HepG2 (cell line): ENCODE data around the gene NYNRIN. TPM values are rescaled to one million over a fixed set of nuclear protein-coding genes. Genes with fewer than 3 reads are reported as not detected.

Source experiments
- BORCS8-MEF2B ChIP-seq: sonication (generic); formaldehyde crosslinking; IDR thresholded peaks from 2 replicates; pipeline ENCODE4 v1.8.0; 2022; ENCODE audit warnings: mild to moderate bottlenecking, missing genetic modification reagents
- DBP ChIP-seq: sonication (generic); formaldehyde crosslinking; IDR thresholded peaks from 2 replicates; pipeline ENCODE4 v1.4.0; 2020; ENCODE audit warnings: missing genetic modification reagents; ENCODE audit errors: not compliant biosample characterization
- FOSL1 ChIP-seq: sonication (generic); formaldehyde crosslinking; IDR thresholded peaks from 2 replicates; pipeline ENCODE4 v1.9.0; 2021; ENCODE audit warnings: missing genetic modification reagents, borderline replicate concordance
- FOXP1 ChIP-seq, 2 experiments: fragments of 450-650 bp in 1 of 2; IDR thresholded peaks; 2 replicates each; pipeline ENCODE4 v1.6.1; 2017 to 2018; ENCODE audit warnings: antibody characterized with exemption in 1 of 2
- GTF3A ChIP-seq: sonication (generic); formaldehyde crosslinking; conservative IDR thresholded peaks from 2 replicates; pipeline ENCODE4 v1.4.0; 2020; ENCODE audit warnings: mild to moderate bottlenecking, missing genetic modification reagents
- HES4 ChIP-seq: sonication (generic); formaldehyde crosslinking; IDR thresholded peaks from 2 replicates; pipeline ENCODE4 v1.9.0; 2021; ENCODE audit warnings: mild to moderate bottlenecking, missing genetic modification reagents, borderline replicate concordance
- HIVEP1 ChIP-seq: sonication (generic); formaldehyde crosslinking; IDR thresholded peaks from 2 replicates; pipeline ENCODE4 v1.4.0; 2020; ENCODE audit warnings: mild to moderate bottlenecking, missing genetic modification reagents
- HMGA1 ChIP-seq: sonication (generic); formaldehyde crosslinking; conservative IDR thresholded peaks from 2 replicates; pipeline ENCODE4 v1.4.0; 2020; ENCODE audit warnings: missing genetic modification reagents
- ISL2 ChIP-seq: sonication (generic); formaldehyde crosslinking; IDR thresholded peaks from 2 replicates; pipeline ENCODE4 v1.5.0; 2020; ENCODE audit warnings: missing genetic modification reagents
- MTF2 ChIP-seq: sonication (generic); formaldehyde crosslinking; IDR thresholded peaks from 2 replicates; pipeline ENCODE4 v1.5.0; 2020; ENCODE audit warnings: missing genetic modification reagents, borderline replicate concordance
- MXI1 ChIP-seq: IDR thresholded peaks from 3 replicates; pipeline ENCODE4 v1.6.1; 2012; ENCODE audit warnings: low read depth, low read length, inconsistent platforms, borderline replicate concordance
- NR2C2 ChIP-seq: sonication (generic); formaldehyde crosslinking; IDR thresholded peaks from 2 replicates; pipeline ENCODE4 v1.4.0; 2020; ENCODE audit warnings: missing genetic modification reagents, mild to moderate bottlenecking, moderate library complexity, borderline replicate concordance
- PHF21A ChIP-seq: sonication (generic); formaldehyde crosslinking; IDR thresholded peaks from 2 replicates; pipeline ENCODE4 v1.5.0; 2020; ENCODE audit warnings: mild to moderate bottlenecking, missing genetic modification reagents
- RAD21 ChIP-seq: fragments of 450-650 bp; formaldehyde crosslinking; IDR thresholded peaks from 2 replicates; pipeline ENCODE4 v1.5.0; 2020; ENCODE audit warnings: mild to moderate bottlenecking
- RARG ChIP-seq: sonication (generic); formaldehyde crosslinking; IDR thresholded peaks from 2 replicates; pipeline ENCODE4 v1.4.0; 2020; ENCODE audit warnings: low read depth, mild to moderate bottlenecking, missing genetic modification reagents
- RFXAP ChIP-seq: sonication (generic); formaldehyde crosslinking; IDR thresholded peaks from 2 replicates; pipeline ENCODE4 v1.4.0; 2020; ENCODE audit warnings: missing genetic modification reagents, borderline replicate concordance
- TARDBP ChIP-seq: sonication (generic); formaldehyde crosslinking; IDR thresholded peaks from 2 replicates; pipeline ENCODE4 v1.8.0; 2022; ENCODE audit warnings: mild to moderate bottlenecking, missing genetic modification reagents
- ZFY ChIP-seq: sonication (generic); formaldehyde crosslinking; IDR thresholded peaks from 2 replicates; pipeline ENCODE4 v1.4.0; 2020; ENCODE audit warnings: missing genetic modification reagents
- ZMYM2 ChIP-seq: sonication (generic); formaldehyde crosslinking; IDR thresholded peaks from 2 replicates; pipeline ENCODE4 v1.8.0; 2022; ENCODE audit warnings: mild to moderate bottlenecking, missing genetic modification reagents
- ZMYM3 ChIP-seq: sonication (generic); formaldehyde crosslinking; IDR thresholded peaks from 2 replicates; pipeline ENCODE4 v1.5.1; 2020; ENCODE audit warnings: mild to moderate bottlenecking, missing genetic modification reagents
- ZNF619 ChIP-seq: sonication (generic); formaldehyde crosslinking; IDR thresholded peaks from 2 replicates; pipeline ENCODE4 v1.4.0; 2020; ENCODE audit warnings: mild to moderate bottlenecking, missing genetic modification reagents
- ZNF737 ChIP-seq: sonication (generic); formaldehyde crosslinking; IDR thresholded peaks from 2 replicates; pipeline ENCODE4 v1.5.0; 2020; ENCODE audit warnings: missing genetic modification reagents, mild to moderate bottlenecking, borderline replicate concordance
- ZNF766 ChIP-seq: sonication (generic); formaldehyde crosslinking; IDR thresholded peaks from 2 replicates; pipeline ENCODE4 v1.5.0; 2020; ENCODE audit warnings: missing genetic modification reagents, borderline replicate concordance
- ZNF788 ChIP-seq: sonication (generic); formaldehyde crosslinking; IDR thresholded peaks from 2 replicates; pipeline ENCODE4 v1.5.0; 2020; ENCODE audit warnings: mild to moderate bottlenecking, missing genetic modification reagents, borderline replicate concordance
- ZSCAN12 ChIP-seq: sonication (generic); formaldehyde crosslinking; IDR thresholded peaks from 2 replicates; pipeline ENCODE4 v1.9.0; 2021; ENCODE audit warnings: mild to moderate bottlenecking, missing genetic modification reagents
- ZXDC ChIP-seq: sonication (generic); formaldehyde crosslinking; IDR thresholded peaks from 2 replicates; pipeline ENCODE4 v1.5.0; 2020; ENCODE audit warnings: mild to moderate bottlenecking, missing genetic modification reagents
- polyA plus RNA-seq, 8 experiments: library from polyadenylated mRNA; depleted of rRNA in 3 of 8; stranded (reverse) in 7 of 8; unstranded in 1 of 8; fragments of >200 nt; fragmentation: Illumina TruSeq in 4 of 8; extraction: Trizol in 4 of 8; gene quantifications; 2 replicates each; pipeline versions ENCODE4 v1.2.1 to v1.2.3, GENCODE V29; 2011 to 2016; ENCODE audit warnings: low read depth in 4 of 8, missing spikeins in 1 of 8, mixed read lengths in 1 of 8; ENCODE audit not compliant: insufficient read depth in 1 of 8
- total RNA-seq, 5 experiments: library from RNA; depleted of rRNA; stranded (reverse); fragments of >200 nt; fragmentation: Illumina TruSeq; extraction: Trizol; gene quantifications; 2 replicates each; pipeline ENCODE4 v1.2.3, GENCODE V29; 2016; ENCODE audit warnings: low read depth in 1 of 5

The NYNRIN gene
- total and polyA plus RNA-seq, 2 of the 13 experiments (the other 11 are each of a cell fraction or from before 2014, with no cell fraction given), result 0.63 to 1.1 TPM

- TF ChIP-seq ZMYM3 (CRISPR knock-in tag), result no peak
- TF ChIP-seq ZFY, result no peak
- TF ChIP-seq RAD21 (CRISPR knock-in tag), result no peak
- no peak for TF ChIP-seq ZMYM2 (CRISPR knock-in tag)
- peak; percentile 15; the same call in 1 of the 2 replicates for TF ChIP-seq ZNF788
- no peak for TF ChIP-seq ZNF766 (CRISPR knock-in tag)
- no peak for TF ChIP-seq DBP (CRISPR knock-in tag)
- peak; percentile 87; the same call in 1 of the 2 replicates for TF ChIP-seq MTF2
- no peak for TF ChIP-seq NR2C2 (CRISPR knock-in tag)
- 0 out of 2 replicates have a peak, but pooled peaks have one; percentile 37 for TF ChIP-seq BORCS8-MEF2B
- TF ChIP-seq FOSL1 (CRISPR knock-in tag), result no peak
- no peak for TF ChIP-seq FOXP1 (IDR thresholded peaks at IDR 0.05)
- TF ChIP-seq FOXP1 (CRISPR knock-in tag; IDR thresholded peaks at IDR 0.05), result no peak
- peak; percentile 85; the same call in 1 of the 2 replicates for TF ChIP-seq ZNF619 (CRISPR knock-in tag)
- no peak for TF ChIP-seq PHF21A (CRISPR knock-in tag)
- 0 out of 2 replicates have a peak, but pooled peaks have one; percentile 6 for TF ChIP-seq ZXDC (CRISPR knock-in tag)
- no peak for TF ChIP-seq RFXAP
- TF ChIP-seq ZSCAN12 (CRISPR knock-in tag), result no peak
- TF ChIP-seq HMGA1 (CRISPR knock-in tag), result no peak
- TF ChIP-seq GTF3A (CRISPR knock-in tag), result no peak
- TF ChIP-seq HES4, result peak; percentile 80; the same call in 1 of the 2 replicates
- TF ChIP-seq MXI1, result no peak
- TF ChIP-seq ZNF737, result no peak
- no peak for TF ChIP-seq ISL2 (CRISPR knock-in tag)
- no peak for TF ChIP-seq TARDBP (CRISPR knock-in tag)
- no peak for TF ChIP-seq RARG (CRISPR knock-in tag)
- no peak for TF ChIP-seq HIVEP1 (CRISPR knock-in tag)
Measured at GRCh38 chr14:24398653-24399446, at the start of gene NYNRIN (continued).
